HUDEP-2 (cell line): ENCODE results near the gene ATF3.
"Not testable (repeated sequence)": the region's sequence is repeated elsewhere in the genome, so short reads cannot be mapped to it uniquely, and the experiment has no call there.

Experiments used
- DNase-seq, 76 experiments: peaks; one replicate each; lab custom pipeline; 2025; ENCODE audit not compliant: unreplicated experiment in 76 of 76; lab: John Stamatoyannopoulos, UW

Gene ATF3

GRCh38 chr1:212647004-212647403, 38.4 kb downstream of the ATF3 start:
- DNase-seq = no peak

GRCh38 chr1:212648431-212648830, 39.9 kb downstream of the ATF3 start:
- DNase-seq = no peak

- DNase-seq = no peak
Measured at GRCh38 chr1:212649020-212649419, 40.5 kb downstream of the ATF3 start.

- no peak for DNase-seq
Measured at GRCh38 chr1:212650228-212650627, 41.7 kb downstream of the ATF3 start.

GRCh38 chr1:212651521-212651920, 43.0 kb downstream of the ATF3 start:
- no peak for DNase-seq

- no peak for DNase-seq
Measured at GRCh38 chr1:212651977-212652376, 43.4 kb downstream of the ATF3 start.

GRCh38 chr1:212652609-212653008, 44.0 kb downstream of the ATF3 start:
- no peak for DNase-seq

GRCh38 chr1:212655668-212656440, 47.3 kb downstream of the ATF3 start:
- DNase-seq = no peak

- DNase-seq = no peak
Measured at GRCh38 chr1:212656730-212657129, 48.2 kb downstream of the ATF3 start.

GRCh38 chr1:212658250-212658649, 49.7 kb downstream of the ATF3 start:
- not testable (repeated sequence) for DNase-seq

GRCh38 chr1:212664409-212665199, 56.0 kb downstream of the ATF3 start:
- DNase-seq = no peak

- DNase-seq = peak in 63 of 76 experiments; percentile 5 to 76 (median 45)
Measured at GRCh38 chr1:212665241-212666115, 56.9 kb downstream of the ATF3 start.

GRCh38 chr1:212666116-212666775, 57.7 kb downstream of the ATF3 start:
- DNase-seq = no peak

- DNase-seq = no peak
Measured at GRCh38 chr1:212667223-212668139, 58.9 kb downstream of the ATF3 start.

- no peak for DNase-seq
Measured at GRCh38 chr1:212668477-212668876, 59.9 kb downstream of the ATF3 start.

GRCh38 chr1:212669102-212669501, 60.5 kb downstream of the ATF3 start:
- peak in 4 of 76 experiments; percentile 3 to 13 (median 5) for DNase-seq

- no peak for DNase-seq
Measured at GRCh38 chr1:212669600-212669999, 61.0 kb downstream of the ATF3 start.

GRCh38 chr1:212670301-212670700, 61.7 kb downstream of the ATF3 start:
- no peak for DNase-seq
